HEK293 (cell line): ENCODE measurements around the gene PSMD5.

Source experiments
- GLIS2 ChIP-seq: fragments of 450-650 bp; formaldehyde crosslinking; IDR thresholded peaks from 2 replicates; pipeline ENCODE4 v1.5.1; 2016; ENCODE audit warnings: missing biosample characterization, missing genetic modification characterization
- KLF17 ChIP-seq: fragments of 450-650 bp; formaldehyde crosslinking; IDR thresholded peaks from 2 replicates; pipeline ENCODE4 v1.5.1; 2016; ENCODE audit warnings: missing biosample characterization, missing genetic modification characterization
- PATZ1 ChIP-seq: fragments of 450-650 bp; formaldehyde crosslinking; IDR thresholded peaks from 2 replicates; pipeline ENCODE4 v1.5.1; 2016; ENCODE audit warnings: missing biosample characterization, missing genetic modification characterization
- PRDM6 ChIP-seq: fragments of 450-650 bp; formaldehyde crosslinking; IDR thresholded peaks from 2 replicates; pipeline ENCODE4 v1.5.1; 2017; ENCODE audit warnings: missing biosample characterization, missing genetic modification characterization
- REPIN1 ChIP-seq: fragments of 450-650 bp; formaldehyde crosslinking; IDR thresholded peaks from 2 replicates; pipeline ENCODE4 v1.5.1; 2017; ENCODE audit warnings: missing biosample characterization, missing genetic modification characterization, low read depth
- ZBTB17 ChIP-seq: fragments of 450-650 bp; formaldehyde crosslinking; IDR thresholded peaks from 2 replicates; pipeline ENCODE4 v1.5.1; 2016; ENCODE audit warnings: missing biosample characterization, missing genetic modification characterization
- ZBTB8A ChIP-seq: fragments of 450-650 bp; formaldehyde crosslinking; IDR thresholded peaks from 2 replicates; pipeline ENCODE4 v1.5.1; 2016; ENCODE audit warnings: missing biosample characterization, missing genetic modification characterization
- ZFP3 ChIP-seq: fragments of 450-650 bp; formaldehyde crosslinking; IDR thresholded peaks from 2 replicates; pipeline ENCODE4 v1.5.1; 2016; ENCODE audit warnings: low read depth, missing biosample characterization, missing genetic modification characterization
- ZFP41 ChIP-seq: fragments of 450-650 bp; formaldehyde crosslinking; IDR thresholded peaks from 2 replicates; pipeline ENCODE4 v1.5.1; 2016; ENCODE audit warnings: missing biosample characterization, missing genetic modification characterization, borderline replicate concordance
- ZNF140 ChIP-seq: fragments of 450-650 bp; formaldehyde crosslinking; IDR thresholded peaks from 2 replicates; pipeline ENCODE4 v1.5.1; 2016; ENCODE audit warnings: missing biosample characterization, missing genetic modification characterization
- ZNF157 ChIP-seq: fragments of 450-650 bp; formaldehyde crosslinking; IDR thresholded peaks from 2 replicates; pipeline ENCODE4 v1.5.1; 2016; ENCODE audit warnings: missing biosample characterization, missing genetic modification characterization
- ZNF274 ChIP-seq, 2 experiments: fragments of 200-500 bp in 1 of 2; fragments of 450-650 bp in 1 of 2; sonication (Bioruptor generic) in 1 of 2; formaldehyde crosslinking in 1 of 2; IDR thresholded peaks; 2 replicates each; pipeline versions ENCODE4 v1.5.1 to v1.6.1; 2014 to 2016; ENCODE audit warnings: borderline replicate concordance in 1 of 2, inconsistent platforms in 1 of 2, low read length in 1 of 2, missing biosample characterization in 1 of 2, missing genetic modification characterization in 1 of 2
- ZNF280C ChIP-seq: fragments of 450-650 bp; formaldehyde crosslinking; IDR thresholded peaks from 2 replicates; pipeline ENCODE4 v1.5.1; 2016; ENCODE audit warnings: missing biosample characterization, missing genetic modification characterization
- ZNF433 ChIP-seq: fragments of 450-650 bp; formaldehyde crosslinking; IDR thresholded peaks from 2 replicates; pipeline ENCODE4 v1.5.1; 2016; ENCODE audit warnings: missing biosample characterization, missing genetic modification characterization, low read depth
- ZNF449 ChIP-seq: fragments of 450-650 bp; formaldehyde crosslinking; IDR thresholded peaks from 2 replicates; pipeline ENCODE4 v1.5.1; 2017; ENCODE audit warnings: missing biosample characterization, mild to moderate bottlenecking, missing genetic modification characterization, moderate library complexity
- ZNF48 ChIP-seq: fragments of 450-650 bp; formaldehyde crosslinking; IDR thresholded peaks from 2 replicates; pipeline ENCODE4 v1.5.1; 2016; ENCODE audit warnings: missing biosample characterization, missing genetic modification characterization
- ZNF514 ChIP-seq: fragments of 450-650 bp; formaldehyde crosslinking; IDR thresholded peaks from 2 replicates; pipeline ENCODE4 v1.5.1; 2016; ENCODE audit warnings: missing biosample characterization, missing genetic modification characterization
- ZNF561 ChIP-seq: fragments of 450-650 bp; IDR thresholded peaks from 2 replicates; pipeline ENCODE4 v1.5.1; 2018; ENCODE audit warnings: missing biosample characterization, missing genetic modification characterization, borderline replicate concordance
- ZNF645 ChIP-seq: fragments of 450-650 bp; formaldehyde crosslinking; IDR thresholded peaks from 2 replicates; pipeline ENCODE4; 2016; ENCODE audit warnings: missing biosample characterization, missing genetic modification characterization
- ZNF660 ChIP-seq: fragments of 450-650 bp; IDR thresholded peaks from 2 replicates; pipeline ENCODE4 v1.5.1; 2018; ENCODE audit warnings: missing biosample characterization, mild to moderate bottlenecking, missing genetic modification characterization
- ZNF701 ChIP-seq: fragments of 450-650 bp; formaldehyde crosslinking; IDR thresholded peaks from 2 replicates; pipeline ENCODE4 v1.5.1; 2016; ENCODE audit warnings: missing biosample characterization, missing genetic modification characterization
- ZNF747 ChIP-seq: fragments of 450-650 bp; formaldehyde crosslinking; IDR thresholded peaks from 2 replicates; pipeline ENCODE4 v1.5.1; 2016; ENCODE audit warnings: missing biosample characterization, missing genetic modification characterization
- ZNF776 ChIP-seq: fragments of 450-650 bp; formaldehyde crosslinking; IDR thresholded peaks from 2 replicates; pipeline ENCODE4 v1.5.0; 2017; ENCODE audit warnings: missing biosample characterization, missing genetic modification characterization, borderline replicate concordance
- ZNF830 ChIP-seq: fragments of 450-650 bp; IDR thresholded peaks from 2 replicates; pipeline ENCODE4 v1.5.0; 2018; ENCODE audit warnings: missing biosample characterization, missing genetic modification characterization, low read depth, mild to moderate bottlenecking, moderate library complexity
- ZSCAN16 ChIP-seq: fragments of 450-650 bp; formaldehyde crosslinking; IDR thresholded peaks from 2 replicates; pipeline ENCODE4 v1.5.1; 2016; ENCODE audit warnings: missing biosample characterization, missing genetic modification characterization
- ZXDB ChIP-seq: fragments of 450-650 bp; formaldehyde crosslinking; IDR thresholded peaks from 2 replicates; pipeline ENCODE4 v1.5.1; 2016; ENCODE audit warnings: missing biosample characterization, missing genetic modification characterization
- TF ChIP-seq, protein P1 (sequence below): fragments of 450-650 bp; formaldehyde crosslinking; optimal IDR thresholded peaks from 2 replicates; pipeline ENCODE3; 2016; ENCODE audit warnings: missing biosample characterization, mild to moderate bottlenecking, missing genetic modification characterization

PSMD5 gene

DNA sequence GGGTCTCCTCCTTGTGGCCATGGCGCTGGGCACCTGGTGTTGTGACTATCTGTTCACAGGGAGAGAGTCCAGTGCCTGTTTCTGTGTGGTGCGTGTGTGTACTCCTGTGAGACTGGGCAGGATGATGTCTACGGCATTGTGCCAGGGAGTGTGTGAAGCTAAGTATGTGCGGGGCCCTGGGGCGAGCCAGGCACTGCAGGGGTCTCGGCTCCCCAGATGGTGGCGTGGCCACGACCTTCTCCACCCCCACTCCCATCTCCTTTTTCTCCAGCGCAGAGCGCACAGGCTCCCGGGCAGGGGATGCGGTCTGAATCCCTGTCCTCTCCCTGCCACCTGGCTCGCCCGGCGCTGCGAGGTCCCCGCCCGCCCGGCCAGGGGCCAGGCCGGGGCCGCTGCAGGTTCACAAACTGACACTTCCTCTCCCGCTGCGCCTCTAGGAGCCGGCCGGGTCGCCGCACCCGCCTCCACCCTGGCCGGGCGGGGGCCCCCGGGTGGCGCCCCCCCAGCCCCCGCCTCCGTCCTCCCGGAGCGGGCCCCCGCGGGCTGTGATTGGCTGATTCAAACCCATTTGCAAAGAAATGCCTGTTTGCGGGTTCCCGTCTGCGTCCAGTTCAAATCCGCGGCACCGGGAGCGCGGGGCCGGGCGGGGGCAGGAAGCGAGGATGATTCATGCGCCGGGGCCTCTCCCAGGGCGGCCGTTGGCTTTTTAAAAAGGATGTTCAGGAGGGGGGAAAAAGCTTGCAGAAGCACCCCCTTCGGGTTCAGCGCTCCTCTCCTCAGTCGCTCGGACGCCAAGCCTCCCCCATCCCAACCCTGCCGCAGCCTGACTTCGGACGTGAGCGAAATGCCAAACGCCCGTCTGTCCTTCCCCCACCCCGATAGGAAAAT, 33.5 kb upstream of the PSMD5 start (continued):
- TF ChIP-seq ZFP41 (no peak), ZNF645 (tag by site-specific recombination) (no peak), PRDM6 (tag by site-specific recombination) (no peak), ZNF433 (no peak), ZNF274 (IDR thresholded peaks at IDR 0.05; ENCODE audit: low read length) (no peak), ZNF274 (tag by site-specific recombination; IDR thresholded peaks at IDR 0.05; ENCODE audit: borderline replicate concordance) (no peak), KLF17 (tag by site-specific recombination) (no peak), GLIS2 (tag by site-specific recombination) (peak; percentile 47; the same call in 1 of the 2 replicates), ZNF280C (no peak), ZXDB (tag by site-specific recombination) (peak; percentile 9; the same call in 1 of the 2 replicates), PATZ1 (tag by site-specific recombination) (peak; percentile 72), ZNF776 (tag by site-specific recombination) (no peak), ZNF561 (tag by site-specific recombination) (no peak), ZSCAN16 (tag by site-specific recombination) (no peak), ZNF157 (tag by site-specific recombination) (no peak), ZNF660 (tag by site-specific recombination) (no peak), ZNF514 (no peak), ZNF48 (tag by site-specific recombination) (no peak), ZNF701 (no peak), ZNF449 (tag by site-specific recombination) (no peak), ZNF140 (tag by site-specific recombination) (no peak), ZBTB17 (tag by site-specific recombination) (no peak), ZNF830 (no peak), ZFP3 (tag by site-specific recombination) (no peak), REPIN1 (tag by site-specific recombination) (no peak), ZBTB8A (tag by site-specific recombination) (peak; percentile 66), ZNF747 (tag by site-specific recombination) (no peak)
- TF ChIP-seq, protein P1, sequence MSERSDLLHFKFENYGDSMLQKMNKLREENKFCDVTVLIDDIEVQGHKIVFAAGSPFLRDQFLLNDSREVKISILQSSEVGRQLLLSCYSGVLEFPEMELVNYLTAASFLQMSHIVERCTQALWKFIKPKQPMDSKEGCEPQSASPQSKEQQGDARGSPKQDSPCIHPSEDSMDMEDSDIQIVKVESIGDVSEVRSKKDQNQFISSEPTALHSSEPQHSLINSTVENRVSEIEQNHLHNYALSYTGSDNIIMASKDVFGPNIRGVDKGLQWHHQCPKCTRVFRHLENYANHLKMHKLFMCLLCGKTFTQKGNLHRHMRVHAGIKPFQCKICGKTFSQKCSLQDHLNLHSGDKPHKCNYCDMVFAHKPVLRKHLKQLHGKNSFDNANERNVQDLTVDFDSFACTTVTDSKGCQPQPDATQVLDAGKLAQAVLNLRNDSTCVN (tag by site-specific recombination): peak; percentile 85
